Diencephalon (tissue), 1 donor: ENCODE data around the gene PNPLA4. TPM values are rescaled to one million over a fixed set of nuclear protein-coding genes. Genes with fewer than 3 reads are reported as not detected.

ENCODE experiments used
- small RNA-seq: library from RNA; depleted of rRNA; stranded (forward); fragments of <200 nt; gene quantifications from one replicate; pipeline ENCODE3, GENCODE V24; 2014
- total RNA-seq: library from RNA; depleted of rRNA; stranded (reverse); fragments of >200 nt; gene quantifications from one replicate; pipeline ENCODE4 v1.2.3, GENCODE V29; 2014

The PNPLA4 gene
- total RNA-seq = 12.2 TPM

GRCh38 chrX:7927259-7928167, at the start of gene PNPLA4:
Gene PNPLA4, minus strand, starts transcription at chrX:7927413. Its CDS starts 1,294 bp downstream, at chrX:7926119.

Small RNA genes lying within 50 kb of the gene (small RNA-seq; reads per million reads assigned to genes)
- gene AC005296.1 = not detected

Other genes with a start within 250 kb of the PNPLA4 start
- gene VCX, start 84.2 kb downstream of the PNPLA4 start, total RNA-seq = not detected
- not detected for gene VCX2, start 243.9 kb upstream of the PNPLA4 start, total RNA-seq